Keratinocyte (primary cell): ENCODE data around the gene KLHL6.

Experiments used
- EZH2 ChIP-seq: IDR thresholded peaks from one replicate; pipeline ENCODE4 v1.6.1; 2012; ENCODE audit warnings: inconsistent platforms, mild to moderate bottlenecking, low read length, moderate library complexity
- TF ChIP-seq, protein P1 (sequence below), 3 experiments: IDR thresholded peaks in 1 of 3; conservative IDR thresholded peaks in 1 of 3; optimal IDR thresholded peaks in 1 of 3; 2 replicates in 2 of 3; 3 replicates in 1 of 3; pipeline versions ENCODE3 to v1.5.1; 2011; ENCODE audit warnings: low read length in 3 of 3, mild to moderate bottlenecking in 3 of 3, moderate library complexity in 2 of 3, control low read depth in 1 of 3, inconsistent platforms in 1 of 3; ENCODE audit not compliant: insufficient read depth in 2 of 3; ENCODE audit errors: extremely low read depth in 1 of 3

DNA sequence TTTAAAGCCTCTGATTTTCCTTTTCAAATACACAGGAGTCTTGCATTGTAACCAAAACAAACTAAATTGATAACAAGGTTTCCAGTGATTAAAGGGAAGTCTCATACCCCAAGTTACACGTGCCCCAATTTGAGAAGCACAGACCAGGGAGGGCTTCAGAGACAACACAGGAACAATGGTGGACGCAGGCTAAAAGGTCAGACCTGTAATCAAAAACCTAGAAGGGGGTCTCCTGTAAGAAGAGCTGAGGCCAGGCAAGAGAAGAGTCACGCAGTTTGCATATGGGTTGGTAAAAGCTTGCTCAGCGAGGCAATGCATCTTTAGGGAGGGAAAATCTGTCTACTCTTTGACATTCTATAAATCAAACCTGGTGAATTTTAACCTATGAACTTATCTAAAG is 68.5 kb downstream of the KLHL6 start:
- TF ChIP-seq, protein P1, sequence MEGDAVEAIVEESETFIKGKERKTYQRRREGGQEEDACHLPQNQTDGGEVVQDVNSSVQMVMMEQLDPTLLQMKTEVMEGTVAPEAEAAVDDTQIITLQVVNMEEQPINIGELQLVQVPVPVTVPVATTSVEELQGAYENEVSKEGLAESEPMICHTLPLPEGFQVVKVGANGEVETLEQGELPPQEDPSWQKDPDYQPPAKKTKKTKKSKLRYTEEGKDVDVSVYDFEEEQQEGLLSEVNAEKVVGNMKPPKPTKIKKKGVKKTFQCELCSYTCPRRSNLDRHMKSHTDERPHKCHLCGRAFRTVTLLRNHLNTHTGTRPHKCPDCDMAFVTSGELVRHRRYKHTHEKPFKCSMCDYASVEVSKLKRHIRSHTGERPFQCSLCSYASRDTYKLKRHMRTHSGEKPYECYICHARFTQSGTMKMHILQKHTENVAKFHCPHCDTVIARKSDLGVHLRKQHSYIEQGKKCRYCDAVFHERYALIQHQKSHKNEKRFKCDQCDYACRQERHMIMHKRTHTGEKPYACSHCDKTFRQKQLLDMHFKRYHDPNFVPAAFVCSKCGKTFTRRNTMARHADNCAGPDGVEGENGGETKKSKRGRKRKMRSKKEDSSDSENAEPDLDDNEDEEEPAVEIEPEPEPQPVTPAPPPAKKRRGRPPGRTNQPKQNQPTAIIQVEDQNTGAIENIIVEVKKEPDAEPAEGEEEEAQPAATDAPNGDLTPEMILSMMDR (optimal IDR thresholded peaks at IDR 0.05 in 1 of 3, IDR thresholded peaks at IDR 0.05 in 1 of 3, conservative IDR thresholded peaks at IDR 0.05 in 1 of 3; ENCODE audit: extremely low read depth in 1 of 3, insufficient read depth in 2 of 3, low read length in 3 of 3): no peak
- TF ChIP-seq EZH2: no peak
